Measurements from ENCODE around the gene MACF1. TPM values are rescaled to one million over a fixed set of nuclear protein-coding genes. Genes with fewer than 3 reads are reported as not detected.
A peak's percentile ranks its signal among the peaks of the same experiment; 100 is the strongest.

MACF1 gene
- total RNA-seq, 1 donor from 2014 or later = 694 TPM

- Histone ChIP-seq H3K4me2 (ENCODE audit: low read length) (peak overlapping the region; percentile 47), H3K4me1 (ENCODE audit: insufficient read depth, low read length) (peaks cover 11% of the 10 kb centered on the region), H3K27ac (ENCODE audit: low read depth, low read length) (peak overlapping the region; percentile 57), H4K20me1 (ENCODE audit: insufficient read depth, low read length) (peaks cover 12% of the 10 kb centered on the region), H3K36me3 (ENCODE audit: insufficient read depth, low read length) (peaks cover 88% of the 10 kb centered on the region), H2AFZ (ENCODE audit: low read depth, low read length) (no peak overlapping the region), H3K79me2 (ENCODE audit: insufficient read depth, low read length) (peaks cover 45% of the 10 kb centered on the region), H3K27me3 (ENCODE audit: insufficient read depth, low read length) (no peaks in the 10 kb centered on the region), H3K9ac (ENCODE audit: low read length) (no peak overlapping the region), H3K4me3 (ENCODE audit: insufficient read depth, low read depth, low read length) (no peak overlapping the region), H3K9me3 (ENCODE audit: insufficient read depth, low read depth, low read length) (no peaks in the 10 kb centered on the region)
- peak overlapping the region; percentile 24 for H3K4me3 Mint-ChIP-seq (ENCODE audit: unreplicated experiment)
- TF ChIP-seq EZH2 (IDR thresholded peaks at IDR 0.05; ENCODE audit: insufficient read depth, low read length) (no peak), CTCF (IDR thresholded peaks at IDR 0.05; ENCODE audit: insufficient read depth, low read depth, low read length) (no peak)
- peaks cover 33% of the 10 kb centered on the region for H3K36me3 Mint-ChIP-seq (ENCODE audit: low read depth, unreplicated experiment)
- peak overlapping the region; percentile 67 for H3K27ac Mint-ChIP-seq (ENCODE audit: unreplicated experiment)
- no peak for FAIRE-seq
- H3K27me3 Mint-ChIP-seq (ENCODE audit: low read depth, unreplicated experiment) = no peaks in the 10 kb centered on the region
- DNase-seq (ENCODE audit: low read depth) = peak; percentile 68
- no peaks in the 10 kb centered on the region for H3K9me3 Mint-ChIP-seq (ENCODE audit: unreplicated experiment)
- peaks cover 43% of the 10 kb centered on the region for H3K4me1 Mint-ChIP-seq (ENCODE audit: low read depth, unreplicated experiment)
Measured at GRCh38 chr1:39431927-39432326, 227.4 kb downstream of the MACF1 start.

GRCh38 chr1:39434797-39435395, 230.4 kb downstream of the MACF1 start:
- H3K9me3 Mint-ChIP-seq (ENCODE audit: unreplicated experiment) = no peaks in the 10 kb centered on the region

More at GRCh38 chr1:39434797-39435395, 230.4 kb downstream of the MACF1 start:
- peak overlapping the region; percentile 91 for H3K27ac Mint-ChIP-seq (ENCODE audit: unreplicated experiment)
- Histone ChIP-seq H3K27me3 (ENCODE audit: insufficient read depth, low read length) (no peaks in the 10 kb centered on the region), H2AFZ (ENCODE audit: low read depth, low read length) (no peak overlapping the region), H3K9me3 (ENCODE audit: insufficient read depth, low read depth, low read length) (no peaks in the 10 kb centered on the region), H3K4me1 (ENCODE audit: insufficient read depth, low read length) (peaks cover 11% of the 10 kb centered on the region), H3K4me2 (ENCODE audit: low read length) (no peak overlapping the region), H3K79me2 (ENCODE audit: insufficient read depth, low read length) (peaks cover 37% of the 10 kb centered on the region), H3K27ac (ENCODE audit: low read depth, low read length) (no peak overlapping the region), H3K4me3 (ENCODE audit: insufficient read depth, low read depth, low read length) (no peak overlapping the region), H3K9ac (ENCODE audit: low read length) (no peak overlapping the region), H4K20me1 (ENCODE audit: insufficient read depth, low read length) (peaks cover 24% of the 10 kb centered on the region), H3K36me3 (ENCODE audit: insufficient read depth, low read length) (peaks cover 73% of the 10 kb centered on the region)
- H3K36me3 Mint-ChIP-seq (ENCODE audit: low read depth, unreplicated experiment) = peaks cover 25% of the 10 kb centered on the region
- no peak overlapping the region for H3K4me3 Mint-ChIP-seq (ENCODE audit: unreplicated experiment)
- peaks cover 35% of the 10 kb centered on the region for H3K4me1 Mint-ChIP-seq (ENCODE audit: low read depth, unreplicated experiment)
- H3K27me3 Mint-ChIP-seq (ENCODE audit: low read depth, unreplicated experiment) = no peaks in the 10 kb centered on the region
- TF ChIP-seq CTCF (IDR thresholded peaks at IDR 0.05; ENCODE audit: insufficient read depth, low read depth, low read length) (no peak), EZH2 (IDR thresholded peaks at IDR 0.05; ENCODE audit: insufficient read depth, low read length) (no peak)
- peak; percentile 47 for DNase-seq (ENCODE audit: low read depth)
- FAIRE-seq = peak; percentile 37
